Measurements from ENCODE around the gene MSH3. TPM values are rescaled to one million over a fixed set of nuclear protein-coding genes. Genes with fewer than 3 reads are reported as not detected.

Gene MSH3
- polyA plus RNA-seq, 1 donor (not counting 4 experiments of a cell fraction or from before 2014, with no cell fraction given): 11.1 TPM

DNA sequence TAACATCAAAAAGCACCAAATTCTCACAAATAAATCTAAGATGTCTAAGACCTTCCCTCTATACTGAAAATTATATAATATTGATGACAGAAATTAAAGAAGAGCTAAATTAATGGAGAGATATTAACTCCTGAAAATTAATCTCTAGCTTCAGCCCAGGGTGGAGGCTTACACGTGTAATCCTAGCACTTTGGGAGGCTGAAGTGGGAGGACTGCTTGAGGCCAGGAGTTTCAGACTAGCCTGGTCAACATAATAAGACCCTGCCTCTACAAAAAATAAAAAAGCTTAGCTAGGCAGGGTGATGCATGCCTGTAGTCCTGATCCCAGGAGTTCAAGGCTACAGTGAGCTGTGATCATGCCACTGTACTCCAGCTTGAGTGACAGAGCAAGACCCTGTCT, 44.8 kb upstream of the MSH3 start:
- no peak for FAIRE-seq

DNA sequence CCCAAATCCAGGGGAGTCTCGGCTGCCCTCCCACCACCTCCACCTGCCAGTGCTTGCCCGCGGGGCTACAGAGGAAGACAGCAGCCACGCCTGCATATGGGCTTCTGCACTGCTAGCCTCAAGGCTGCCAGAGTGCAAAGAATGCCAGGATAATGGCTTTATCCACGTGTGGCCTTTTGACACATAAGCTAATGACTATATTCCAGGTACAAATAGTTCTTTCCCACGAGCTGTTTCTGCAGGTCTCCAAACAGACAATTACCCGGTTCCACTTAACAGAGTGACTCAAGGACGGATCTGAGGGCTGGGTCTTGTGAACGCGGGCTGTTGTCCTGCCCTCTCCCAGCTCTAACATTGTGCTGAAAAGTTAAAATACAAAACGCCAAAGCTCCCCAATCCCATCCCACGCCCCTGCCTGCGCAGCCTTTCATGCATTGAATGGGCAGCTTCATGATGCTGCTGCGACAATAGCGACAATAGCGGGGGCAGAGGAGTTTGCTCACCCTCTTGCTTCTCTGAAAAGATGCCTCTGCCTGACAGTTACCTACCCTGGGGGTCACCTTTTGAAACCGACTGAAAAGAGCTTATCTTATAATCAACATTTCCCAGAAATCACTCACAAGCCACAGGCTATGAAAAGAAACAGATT, 39.1 kb upstream of the MSH3 start:
- Histone ChIP-seq H3K27ac (ENCODE audit: control insufficient read depth, insufficient read depth, low read length) (no peak overlapping the region), H3K9me1 (ENCODE audit: control insufficient read depth, extremely low read depth, insufficient read depth, low read length) (no peaks in the 10 kb centered on the region), H3K36me3 (ENCODE audit: control insufficient read depth in 2 of 2, extremely low read depth in 1 of 2, insufficient read depth in 2 of 2, low read length in 2 of 2) (no peaks in the 10 kb centered on the region), H3K4me1 (ENCODE audit: control insufficient read depth, extremely low read depth, insufficient read depth, low read length) (no peaks in the 10 kb centered on the region), H3K4me3 (ENCODE audit: control insufficient read depth in 2 of 3, extremely low read depth in 1 of 3, insufficient read depth in 2 of 3, low read depth in 1 of 3, low read length in 3 of 3) (no peak overlapping the region), H3K9me3 (ENCODE audit: control insufficient read depth, low read depth, low read length) (no peaks in the 10 kb centered on the region), H3K79me2 (ENCODE audit: control insufficient read depth, insufficient read depth, low read length) (no peaks in the 10 kb centered on the region), H3K9ac (ENCODE audit: control insufficient read depth, extremely low read depth, insufficient read depth, low read length) (no peak overlapping the region), H2AFZ (ENCODE audit: control insufficient read depth, low read length) (no peak overlapping the region), H3K27me3 (ENCODE audit: control insufficient read depth, extremely low read depth, insufficient read depth, low read length) (no peaks in the 10 kb centered on the region), H3K4me2 (ENCODE audit: control insufficient read depth, extremely low read depth, insufficient read depth, low read depth, low read length) (no peak overlapping the region), H4K20me1 (ENCODE audit: control insufficient read depth, extremely low read depth, insufficient read depth, low read length) (no peaks in the 10 kb centered on the region)
- DNase-seq (ENCODE audit: low read depth, low spot score) (no peak), FAIRE-seq (no peak)
- dilution Hi-C loops (cut with MboI; ENCODE audit: extremely low pct_ligation_motif_present, low sequenced_read_pairs): no loop called here
- TF ChIP-seq EZH2 (IDR thresholded peaks at IDR 0.05; ENCODE audit: low read length): no peak
- TF ChIP-seq, protein P1, sequence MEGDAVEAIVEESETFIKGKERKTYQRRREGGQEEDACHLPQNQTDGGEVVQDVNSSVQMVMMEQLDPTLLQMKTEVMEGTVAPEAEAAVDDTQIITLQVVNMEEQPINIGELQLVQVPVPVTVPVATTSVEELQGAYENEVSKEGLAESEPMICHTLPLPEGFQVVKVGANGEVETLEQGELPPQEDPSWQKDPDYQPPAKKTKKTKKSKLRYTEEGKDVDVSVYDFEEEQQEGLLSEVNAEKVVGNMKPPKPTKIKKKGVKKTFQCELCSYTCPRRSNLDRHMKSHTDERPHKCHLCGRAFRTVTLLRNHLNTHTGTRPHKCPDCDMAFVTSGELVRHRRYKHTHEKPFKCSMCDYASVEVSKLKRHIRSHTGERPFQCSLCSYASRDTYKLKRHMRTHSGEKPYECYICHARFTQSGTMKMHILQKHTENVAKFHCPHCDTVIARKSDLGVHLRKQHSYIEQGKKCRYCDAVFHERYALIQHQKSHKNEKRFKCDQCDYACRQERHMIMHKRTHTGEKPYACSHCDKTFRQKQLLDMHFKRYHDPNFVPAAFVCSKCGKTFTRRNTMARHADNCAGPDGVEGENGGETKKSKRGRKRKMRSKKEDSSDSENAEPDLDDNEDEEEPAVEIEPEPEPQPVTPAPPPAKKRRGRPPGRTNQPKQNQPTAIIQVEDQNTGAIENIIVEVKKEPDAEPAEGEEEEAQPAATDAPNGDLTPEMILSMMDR (optimal IDR thresholded peaks at IDR 0.05 in 1 of 3, IDR thresholded peaks at IDR 0.05 in 1 of 3, conservative IDR thresholded peaks at IDR 0.05 in 1 of 3; ENCODE audit: extremely low read depth in 1 of 3, insufficient read depth in 2 of 3, low read length in 3 of 3): no peak

More for the DNA sequence above, 44.8 kb upstream of the MSH3 start:
- TF ChIP-seq, protein P1 (optimal IDR thresholded peaks at IDR 0.05 in 1 of 3, IDR thresholded peaks at IDR 0.05 in 1 of 3, conservative IDR thresholded peaks at IDR 0.05 in 1 of 3; ENCODE audit: extremely low read depth in 1 of 3, insufficient read depth in 2 of 3, low read length in 3 of 3): no peak
- TF ChIP-seq EZH2 (IDR thresholded peaks at IDR 0.05; ENCODE audit: low read length): no peak
- H3K27ac ChIP-seq (ENCODE audit: control insufficient read depth, insufficient read depth, low read length): no peak overlapping the region
- no peak overlapping the region for H3K4me3 ChIP-seq (ENCODE audit: control insufficient read depth in 2 of 3, extremely low read depth in 1 of 3, insufficient read depth in 2 of 3, low read depth in 1 of 3, low read length in 3 of 3)
- no peaks in the 10 kb centered on the region for H3K9me1 ChIP-seq (ENCODE audit: control insufficient read depth, extremely low read depth, insufficient read depth, low read length)
- DNase-seq (ENCODE audit: low read depth, low spot score): no peak
- no peaks in the 10 kb centered on the region for H3K4me1 ChIP-seq (ENCODE audit: control insufficient read depth, extremely low read depth, insufficient read depth, low read length)
- no peak overlapping the region for H2AFZ ChIP-seq (ENCODE audit: control insufficient read depth, low read length)
- H3K36me3 ChIP-seq (ENCODE audit: control insufficient read depth in 2 of 2, extremely low read depth in 1 of 2, insufficient read depth in 2 of 2, low read length in 2 of 2): no peaks in the 10 kb centered on the region
- no peaks in the 10 kb centered on the region for H4K20me1 ChIP-seq (ENCODE audit: control insufficient read depth, extremely low read depth, insufficient read depth, low read length)
- dilution Hi-C loops (cut with MboI; ENCODE audit: extremely low pct_ligation_motif_present, low sequenced_read_pairs): no loop called here
- H3K4me2 ChIP-seq (ENCODE audit: control insufficient read depth, extremely low read depth, insufficient read depth, low read depth, low read length): no peak overlapping the region
- H3K9me3 ChIP-seq (ENCODE audit: control insufficient read depth, low read depth, low read length): no peaks in the 10 kb centered on the region
- no peak overlapping the region for H3K9ac ChIP-seq (ENCODE audit: control insufficient read depth, extremely low read depth, insufficient read depth, low read length)
- H3K27me3 ChIP-seq (ENCODE audit: control insufficient read depth, extremely low read depth, insufficient read depth, low read length): no peaks in the 10 kb centered on the region
- no peaks in the 10 kb centered on the region for H3K79me2 ChIP-seq (ENCODE audit: control insufficient read depth, insufficient read depth, low read length)

Measured in keratinocyte (primary cell).